ENCODE results near the gene AURKAIP1.

AURKAIP1 gene

GRCh38 chr1:1332774-1333480 is 42.1 kb downstream of the AURKAIP1 start:
- TF ChIP-seq EZH2phosphoT487 (IDR thresholded peaks at IDR 0.05; ENCODE audit: low read length) (no peak), CTCF (IDR thresholded peaks at IDR 0.05; ENCODE audit: low read length) (no peak), EZH2 (optimal IDR thresholded peaks at IDR 0.05; ENCODE audit: low read depth, low read length) (no peak)
- no peaks in the 10 kb centered on the region for H3K9me3 ChIP-seq (replicated peaks; ENCODE audit: insufficient read depth, low read length)
- no peak overlapping the region for H3K9ac ChIP-seq (ENCODE audit: low read length)
- H3K27me3 ChIP-seq (replicated peaks; ENCODE audit: insufficient read depth, low read length): no peaks in the 10 kb centered on the region
- H3F3A ChIP-seq (ENCODE audit: insufficient read depth, low read length): no peaks in the 10 kb centered on the region
- no peak overlapping the region for H3K27ac ChIP-seq (ENCODE audit: low read length)
- no peaks in the 10 kb centered on the region for H3K9me2 ChIP-seq (replicated peaks; ENCODE audit: insufficient read depth, low read length)
- H3K4me2 ChIP-seq (ENCODE audit: low read depth, low read length): no peak overlapping the region
- no peaks in the 10 kb centered on the region for H4K20me1 ChIP-seq (ENCODE audit: insufficient read depth, low read length)
- no peak overlapping the region for H2AFZ ChIP-seq (ENCODE audit: low read length)
- H3K79me2 ChIP-seq (ENCODE audit: low read length): no peaks in the 10 kb centered on the region
- H3K4me3 ChIP-seq (ENCODE audit: low read length): no peak overlapping the region
- no peaks in the 10 kb centered on the region for H3K36me3 ChIP-seq (replicated peaks; ENCODE audit: insufficient read depth, low read length)
- no peak for DNase-seq
- H3K4me1 ChIP-seq (ENCODE audit: low read length): no peaks in the 10 kb centered on the region

GRCh38 chr1:1332031-1332755 is 42.8 kb downstream of the AURKAIP1 start:
- H3K9me3 ChIP-seq (replicated peaks; ENCODE audit: insufficient read depth, low read length): no peaks in the 10 kb centered on the region
- H2AFZ ChIP-seq (ENCODE audit: low read length): no peak overlapping the region
- no peaks in the 10 kb centered on the region for H4K20me1 ChIP-seq (ENCODE audit: insufficient read depth, low read length)
- peaks cover 2% of the 10 kb centered on the region; the same call in 1 of the 2 replicates for H3K79me2 ChIP-seq (ENCODE audit: low read length)
- H3K9ac ChIP-seq (ENCODE audit: low read length): no peak overlapping the region
- no peak for TF ChIP-seq EZH2phosphoT487 (IDR thresholded peaks at IDR 0.05; ENCODE audit: low read length)
- TF ChIP-seq CTCF (IDR thresholded peaks at IDR 0.05; ENCODE audit: low read length): no peak
- TF ChIP-seq EZH2 (optimal IDR thresholded peaks at IDR 0.05; ENCODE audit: low read depth, low read length): no peak
- no peak overlapping the region for H3K27ac ChIP-seq (ENCODE audit: low read length)
- H3K4me2 ChIP-seq (ENCODE audit: low read depth, low read length): no peak overlapping the region
- no peak for DNase-seq
- no peaks in the 10 kb centered on the region for H3F3A ChIP-seq (ENCODE audit: insufficient read depth, low read length)
- no peaks in the 10 kb centered on the region for H3K36me3 ChIP-seq (replicated peaks; ENCODE audit: insufficient read depth, low read length)
- no peaks in the 10 kb centered on the region for H3K27me3 ChIP-seq (replicated peaks; ENCODE audit: insufficient read depth, low read length)
- no peaks in the 10 kb centered on the region for H3K9me2 ChIP-seq (replicated peaks; ENCODE audit: insufficient read depth, low read length)
- H3K4me3 ChIP-seq (ENCODE audit: low read length): no peak overlapping the region
- no peaks in the 10 kb centered on the region for H3K4me1 ChIP-seq (ENCODE audit: low read length)

GRCh38 chr1:1331068-1331965 is 43.7 kb downstream of the AURKAIP1 start, which contains the start of gene TAS1R3:
Gene TAS1R3, plus strand, starts transcription at chr1:1331280. Its CDS starts 66 bp downstream, at chr1:1331346.
- no peak within 1 kb of the TSS for H3K4me3 ChIP-seq (ENCODE audit: low read length)
- H3K4me2 ChIP-seq (ENCODE audit: low read depth, low read length): no peak within 1 kb of the TSS
- TF ChIP-seq CTCF (IDR thresholded peaks at IDR 0.05; ENCODE audit: low read length) (no peak), EZH2phosphoT487 (IDR thresholded peaks at IDR 0.05; ENCODE audit: low read length) (no peak), EZH2 (optimal IDR thresholded peaks at IDR 0.05; ENCODE audit: low read depth, low read length) (no peak)
- H3K36me3 ChIP-seq (replicated peaks; ENCODE audit: insufficient read depth, low read length): no peaks in the 10 kb centered on the region
- DNase-seq: no peak
- no peaks in the 10 kb centered on the region for H3K27me3 ChIP-seq (replicated peaks; ENCODE audit: insufficient read depth, low read length)
- H3K79me2 ChIP-seq (ENCODE audit: low read length): peaks cover 10% of the 10 kb centered on the region
- H4K20me1 ChIP-seq (ENCODE audit: insufficient read depth, low read length): no peaks in the 10 kb centered on the region
- no peak within 1 kb of the TSS for H3K27ac ChIP-seq (ENCODE audit: low read length)
- no peaks in the 10 kb centered on the region for H3K9me2 ChIP-seq (replicated peaks; ENCODE audit: insufficient read depth, low read length)
- no peaks in the 10 kb centered on the region for H3K9me3 ChIP-seq (replicated peaks; ENCODE audit: insufficient read depth, low read length)
- H3F3A ChIP-seq (ENCODE audit: insufficient read depth, low read length): no peaks in the 10 kb centered on the region
- no peaks in the 10 kb centered on the region; the same call in 1 of the 2 replicates for H3K4me1 ChIP-seq (ENCODE audit: low read length)
- H2AFZ ChIP-seq (ENCODE audit: low read length): no peak within 1 kb of the TSS
- no peak within 1 kb of the TSS for H3K9ac ChIP-seq (ENCODE audit: low read length)
